ENCODE measurements around the gene MAGEC3. TPM values are rescaled to one million over a fixed set of nuclear protein-coding genes. Genes with fewer than 3 reads are reported as not detected.
"Not testable (repeated sequence)": the region's sequence is repeated elsewhere in the genome, so short reads cannot be mapped to it uniquely, and the experiment has no call there.

MAGEC3 gene, protein sequence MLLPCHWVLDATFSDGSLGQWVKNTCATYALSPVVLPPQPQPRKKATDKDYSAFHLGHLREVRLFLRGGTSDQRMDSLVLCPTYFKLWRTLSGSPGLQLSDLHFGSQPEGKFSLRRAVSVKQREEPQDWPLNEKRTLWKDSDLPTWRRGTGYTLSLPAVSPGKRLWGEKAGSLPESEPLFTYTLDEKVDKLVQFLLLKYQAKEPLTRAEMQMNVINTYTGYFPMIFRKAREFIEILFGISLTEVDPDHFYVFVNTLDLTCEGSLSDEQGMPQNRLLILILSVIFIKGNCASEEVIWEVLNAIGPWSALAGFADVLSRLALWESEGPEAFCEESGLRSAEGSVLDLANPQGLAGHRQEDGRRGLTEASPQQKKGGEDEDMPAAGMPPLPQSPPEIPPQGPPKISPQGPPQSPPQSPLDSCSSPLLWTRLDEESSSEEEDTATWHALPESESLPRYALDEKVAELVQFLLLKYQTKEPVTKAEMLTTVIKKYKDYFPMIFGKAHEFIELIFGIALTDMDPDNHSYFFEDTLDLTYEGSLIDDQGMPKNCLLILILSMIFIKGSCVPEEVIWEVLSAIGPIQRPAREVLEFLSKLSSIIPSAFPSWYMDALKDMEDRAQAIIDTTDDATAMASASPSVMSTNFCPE
- total RNA-seq (2014; rRNA removed), result 0.23 TPM in 1 of 2 replicates, not detected in the other
- polyA plus RNA-seq (2012), result not detected

DNA sequence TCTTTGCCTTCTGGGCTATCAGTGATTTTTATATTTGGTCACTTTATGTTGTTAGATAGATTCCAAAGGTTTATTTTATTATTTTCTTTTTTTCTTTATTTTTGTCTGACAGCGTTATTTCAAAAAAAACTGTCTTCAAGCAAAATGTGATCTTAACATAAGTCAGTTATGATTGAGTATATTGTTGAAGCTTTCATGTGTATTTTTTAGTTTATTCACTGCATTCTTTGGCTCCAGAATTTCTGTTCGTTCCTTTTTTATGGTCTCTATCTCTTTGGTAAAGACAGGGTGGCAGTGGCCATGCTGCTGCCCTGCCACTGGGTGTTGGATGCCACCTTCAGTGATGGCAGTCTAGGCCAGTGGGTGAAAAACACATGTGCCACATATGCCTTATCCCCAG, at the start of gene MAGEC3:
Gene MAGEC3, plus strand, starts transcription at position 301 of the 400 bp plus-strand sequence. Its CDS starts 0 bp downstream, at position 301.
- no peak for DNase-seq (ENCODE audit: low read depth)

- DNase-seq (ENCODE audit: low read depth), result peak; percentile 31
Measured at GRCh38 chrX:141791856-141792255, 46.3 kb upstream of the MAGEC3 start.

- no peak for DNase-seq (ENCODE audit: low read depth)
Measured at GRCh38 chrX:141811438-141811837, 26.7 kb upstream of the MAGEC3 start.

- DNase-seq (ENCODE audit: low read depth), result no peak
Measured at GRCh38 chrX:141814213-141814857, 23.8 kb upstream of the MAGEC3 start.

DNA sequence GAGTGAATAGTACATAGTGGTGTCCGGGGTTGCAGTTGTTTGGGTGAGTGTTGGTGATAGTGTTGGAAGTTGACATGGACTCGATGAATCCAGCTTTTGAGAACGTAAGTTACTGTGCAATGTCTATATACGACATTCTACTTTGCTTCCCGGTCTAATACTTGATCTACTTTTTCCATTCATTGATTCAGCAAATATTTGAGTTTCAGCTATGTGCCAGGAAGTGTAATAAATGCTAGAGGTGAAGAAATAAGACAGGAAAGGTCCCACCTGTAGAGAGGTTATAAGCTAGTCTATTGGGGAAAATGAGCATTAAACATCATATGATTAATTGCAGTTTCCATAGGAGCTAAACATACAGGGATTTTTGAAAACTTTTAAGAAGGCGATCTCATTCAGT, 22.2 kb upstream of the MAGEC3 start:
- no peak for DNase-seq (ENCODE audit: low read depth)

- no peak for DNase-seq (ENCODE audit: low read depth)
Measured at GRCh38 chrX:141832247-141832646, 5.9 kb upstream of the MAGEC3 start.

- peak; percentile 12 for DNase-seq (ENCODE audit: low read depth)
Measured at GRCh38 chrX:141839856-141840255, 1.7 kb downstream of the MAGEC3 start.

DNA sequence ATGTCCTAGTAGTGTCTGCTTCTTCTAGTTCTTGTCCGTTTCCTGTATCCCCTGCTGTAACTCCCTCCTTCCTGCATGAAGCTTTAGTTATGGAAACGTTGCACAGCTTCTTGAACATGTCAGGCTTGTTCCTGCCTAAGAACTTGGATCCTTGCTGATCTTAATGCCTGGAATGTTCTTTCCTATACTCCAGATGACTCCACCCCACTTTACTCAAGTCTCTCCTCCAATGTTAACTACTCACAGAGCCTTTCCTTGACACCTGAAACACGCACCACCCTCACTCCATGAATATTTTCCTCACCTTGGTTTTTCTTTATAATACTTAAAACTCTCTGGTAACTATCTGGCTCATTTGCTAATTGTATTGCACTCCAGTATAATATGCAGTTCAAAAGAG, 19.4 kb downstream of the MAGEC3 start:
- DNase-seq (ENCODE audit: low read depth), result no peak

DNA sequence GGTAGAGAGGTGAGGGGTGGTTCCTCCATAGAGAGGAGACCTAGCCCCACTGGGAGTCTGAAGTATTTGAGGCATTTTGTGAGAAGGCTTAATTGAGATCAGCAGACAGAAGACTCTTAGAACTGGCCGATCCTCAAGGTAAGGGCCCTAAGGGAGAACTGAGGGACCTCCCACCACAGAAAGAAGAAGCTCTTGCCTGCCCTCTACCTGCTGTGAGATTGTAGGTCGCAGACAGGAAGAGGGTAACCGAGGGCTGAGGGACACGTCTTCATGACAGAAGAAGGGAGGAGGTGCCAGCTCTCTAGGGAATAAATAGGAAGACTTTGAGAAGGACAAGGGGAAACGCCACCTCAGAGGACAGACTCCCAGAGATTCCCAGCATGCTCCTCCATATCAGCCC, 41.5 kb downstream of the MAGEC3 start:
- peak; percentile 1 for DNase-seq (ENCODE audit: low read depth)

DNA sequence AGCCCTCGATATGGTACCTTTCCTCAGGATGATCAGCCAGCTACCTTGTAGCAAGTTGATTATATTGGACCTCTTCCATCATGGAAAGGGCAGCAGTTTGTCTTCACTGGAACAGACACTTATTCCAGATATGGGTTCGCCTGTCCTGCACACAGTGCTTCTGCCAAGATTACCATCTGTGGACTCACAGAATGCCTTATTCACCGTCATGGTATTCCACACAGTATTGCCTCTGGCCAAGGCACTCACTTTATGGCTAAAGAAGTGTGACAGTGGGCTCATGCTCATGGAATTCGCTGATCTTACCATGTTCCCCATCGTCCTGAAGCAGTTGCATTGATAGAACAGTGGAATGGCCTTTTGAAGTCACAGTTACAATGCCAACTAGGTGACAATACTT, 50.7 kb downstream of the MAGEC3 start:
- DNase-seq (ENCODE audit: low read depth), result not testable (repeated sequence)

DNA sequence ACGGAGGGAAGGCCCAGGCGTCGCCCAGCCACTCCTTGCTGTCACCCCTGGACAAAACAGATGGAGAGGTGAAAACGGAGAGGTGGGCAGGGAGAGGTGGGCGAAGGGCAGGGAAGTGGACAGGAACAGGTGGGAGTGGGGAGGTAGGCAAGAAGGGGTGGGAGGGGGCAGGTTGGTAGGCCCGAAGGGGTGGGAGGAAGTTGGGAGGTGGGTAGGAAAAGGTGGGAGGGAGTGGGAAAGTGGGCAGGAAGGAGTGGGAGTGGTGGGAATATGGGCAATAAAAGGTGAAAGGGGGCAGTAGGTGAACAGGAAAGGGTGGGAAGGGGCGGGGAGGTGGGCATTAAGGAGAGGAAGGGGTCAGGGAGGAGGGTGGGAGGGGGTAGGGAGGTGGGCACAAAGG, 56.6 kb downstream of the MAGEC3 start:
- no peak for DNase-seq (ENCODE audit: low read depth)

GRCh38 chrX:141897690-141898089, 59.6 kb downstream of the MAGEC3 start:
- DNase-seq (ENCODE audit: low read depth), result no peak

DNA sequence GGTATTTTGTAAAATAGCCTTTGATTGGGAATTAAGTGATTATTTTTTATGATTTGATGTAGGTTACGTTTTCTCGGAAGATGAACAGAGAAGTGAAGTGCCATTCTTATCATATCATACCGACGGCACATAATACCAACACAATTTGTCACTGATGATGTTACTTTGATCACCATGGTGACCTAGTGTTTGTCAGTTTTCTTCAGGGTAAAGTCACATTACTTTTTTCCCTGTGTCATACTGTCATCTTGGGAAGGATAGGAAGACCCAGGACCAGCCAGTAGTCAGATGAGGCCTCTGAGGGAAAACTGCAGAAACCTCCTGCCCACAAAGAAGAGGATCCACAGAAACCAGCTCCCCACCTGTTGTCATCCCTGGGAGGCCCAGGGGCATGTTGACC, 64.2 kb downstream of the MAGEC3 start:
- no peak for DNase-seq (ENCODE audit: low read depth)

GRCh38 chrX:141903400-141904155, 65.5 kb downstream of the MAGEC3 start, which contains the start of gene MAGEC1:
TSS of gene MAGEC1 (plus strand) at chrX:141903894. CDS start at chrX:141905073, 1,179 bp downstream.
- no peak for DNase-seq (ENCODE audit: low read depth)

GRCh38 chrX:141904262-141904661, 66.1 kb downstream of the MAGEC3 start:
- no peak for DNase-seq (ENCODE audit: low read depth)

DNA sequence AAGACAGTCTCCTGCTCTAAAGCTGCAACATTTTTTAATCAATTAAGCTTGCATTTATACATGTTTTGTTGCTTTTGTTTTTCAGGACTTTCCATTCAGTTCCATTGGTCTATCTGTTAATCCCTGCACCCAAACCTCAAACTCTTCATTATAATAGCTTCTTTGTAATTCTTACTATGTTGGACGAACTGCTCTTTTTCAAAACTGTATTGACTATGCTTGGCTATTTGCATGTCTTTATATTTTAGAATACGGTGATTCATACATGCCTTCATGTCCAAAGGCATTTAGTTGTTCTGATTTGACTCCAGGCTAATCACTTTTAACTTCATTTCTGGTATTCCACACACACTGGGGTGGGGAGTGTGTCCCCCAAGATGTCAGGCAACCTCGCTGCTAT, 79.7 kb downstream of the MAGEC3 start:
- DNase-seq (ENCODE audit: low read depth), result no peak

DNA sequence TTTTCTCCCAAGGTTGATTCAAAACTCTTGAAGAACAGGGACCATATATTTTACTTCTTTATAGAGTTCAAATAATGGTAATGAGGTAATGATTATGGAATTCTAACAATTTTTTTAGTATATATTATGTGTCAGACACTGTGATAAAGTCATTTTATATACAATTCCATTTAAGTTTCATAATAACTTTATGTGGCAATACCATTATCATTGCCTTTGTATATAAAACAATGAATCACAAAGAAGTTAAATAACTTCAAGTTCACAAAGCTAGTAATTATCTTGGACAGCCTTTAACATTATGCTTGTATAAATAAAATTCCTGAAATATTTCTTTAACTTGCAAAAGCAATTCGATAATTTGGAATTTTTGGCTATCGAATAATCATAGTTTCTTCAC, 86.2 kb downstream of the MAGEC3 start:
- DNase-seq (ENCODE audit: low read depth), result no peak

- DNase-seq (ENCODE audit: low read depth), result no peak
Measured at GRCh38 chrX:141928432-141928831, 90.3 kb downstream of the MAGEC3 start.

DNA sequence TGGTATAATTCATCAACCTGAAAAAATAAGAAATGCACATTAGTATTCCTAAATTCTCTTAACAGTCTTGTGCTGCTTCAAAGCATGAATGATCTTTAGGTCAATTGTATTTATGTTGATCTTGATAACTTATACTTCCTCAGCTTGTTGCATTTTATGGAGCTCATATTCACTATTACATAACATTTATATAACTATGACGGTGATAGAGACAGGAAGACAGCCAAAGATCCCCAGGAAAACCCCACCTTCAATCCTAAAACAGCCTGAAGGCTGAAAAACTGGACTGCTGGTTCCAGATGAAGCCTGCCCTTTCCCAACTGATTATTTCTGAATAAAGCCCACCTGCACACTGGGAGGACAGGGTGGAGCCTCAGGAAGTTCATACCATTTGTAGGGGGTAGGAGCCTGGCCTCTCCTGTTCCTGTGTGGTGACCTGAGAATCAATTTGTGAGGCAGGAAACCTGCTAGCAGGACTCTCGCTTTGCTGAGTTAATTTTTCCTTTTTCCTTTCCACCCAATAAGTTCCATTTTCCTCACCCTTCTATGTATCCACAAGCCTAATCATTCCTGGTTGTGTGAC, 96.0 kb downstream of the MAGEC3 start:
- DNase-seq (ENCODE audit: low read depth), result no peak

DNA sequence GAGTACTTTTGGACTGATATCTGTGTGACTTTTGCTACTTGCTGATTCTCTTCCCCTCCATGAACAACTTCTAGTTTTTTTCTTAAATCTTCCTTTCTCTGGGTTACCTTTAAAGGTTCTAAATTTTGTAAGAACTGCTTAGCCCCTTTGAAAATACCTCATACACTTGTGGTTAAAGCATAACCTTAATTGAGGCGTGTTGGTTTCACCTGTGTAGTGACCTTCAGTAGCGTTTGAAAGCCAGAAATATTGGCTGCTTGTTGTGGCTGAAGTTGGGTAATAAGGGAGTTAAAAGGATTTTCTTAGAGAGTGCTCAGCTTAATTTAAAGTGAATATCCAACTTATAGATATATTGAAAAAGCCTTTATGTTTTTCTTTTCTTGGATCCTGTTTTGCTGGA, 97.5 kb downstream of the MAGEC3 start:
- no peak for DNase-seq (ENCODE audit: low read depth)

DNA sequence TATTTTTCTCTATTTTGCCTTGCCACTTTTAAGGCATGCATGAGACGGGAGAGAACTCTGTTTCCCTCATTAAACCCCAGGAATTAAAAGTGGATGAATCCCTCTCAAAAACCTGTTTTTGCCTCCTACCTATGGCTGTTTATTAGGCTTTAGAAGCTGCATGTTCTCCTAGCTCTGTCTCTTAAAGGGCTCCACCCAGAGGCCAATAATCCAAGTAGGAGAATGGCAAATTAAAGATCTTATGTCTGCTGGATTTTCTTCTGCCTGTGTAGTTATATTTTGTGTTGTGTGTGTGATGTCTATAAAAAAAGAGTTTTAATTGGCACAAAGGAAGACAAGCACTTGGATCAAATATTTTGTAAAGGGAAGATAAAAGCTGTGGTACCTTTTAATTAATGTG, 98.0 kb downstream of the MAGEC3 start:
- peak; percentile 0 for DNase-seq (ENCODE audit: low read depth)

All from LHCN-M2 (cell line).